Neural cell (in vitro differentiated cells): Measurements from ENCODE around the gene SLC5A5. TPM values are rescaled to one million over a fixed set of nuclear protein-coding genes. Genes with fewer than 3 reads are reported as not detected.

Source experiments
- H2AFZ ChIP-seq: fragments of 200-600, 300-800 bp; sonication (generic), shearing (Covaris generic); 2 replicates; pipeline ENCODE4 v1.6.0; 2014; ENCODE audit warnings: low read depth, mild to moderate bottlenecking, antibody characterized with exemption, low read length, moderate library complexity
- H3F3A ChIP-seq: fragments of 200-600 bp; shearing (Covaris generic); 2 replicates; pipeline ENCODE4 v1.6.1; 2016; ENCODE audit warnings: mild to moderate bottlenecking, moderate library complexity, mixed read lengths, antibody characterized with exemption, low read length; ENCODE audit not compliant: insufficient read depth, poor library complexity, severe bottlenecking
- H3K27ac ChIP-seq: fragments of 200-600, 300-800 bp; sonication (generic), shearing (Covaris generic); 2 replicates; pipeline ENCODE4 v1.5.1; 2014; ENCODE audit warnings: mild to moderate bottlenecking, low read length, moderate library complexity
- H3K27me3 ChIP-seq: fragments of 300-800, 200-600 bp; sonication (generic), shearing (Covaris generic); 2 replicates; pipeline ENCODE4 v1.6.0; 2014; ENCODE audit warnings: mild to moderate bottlenecking, low read depth, low read length, moderate library complexity; ENCODE audit not compliant: insufficient read depth
- H3K36me3 ChIP-seq: fragments of 300-800, 200-600 bp; sonication (generic), shearing (Covaris generic); 2 replicates; pipeline ENCODE4 v1.5.1; 2014; ENCODE audit warnings: mild to moderate bottlenecking, antibody characterized with exemption, low read length, moderate library complexity; ENCODE audit not compliant: insufficient read depth
- H3K4me2 ChIP-seq: fragments of 300-800, 200-600 bp; sonication (generic), shearing (Covaris generic); 2 replicates; pipeline ENCODE4 v1.6.0; 2014; ENCODE audit warnings: mild to moderate bottlenecking, low read length
- H3K4me3 ChIP-seq: fragments of 300-800, 200-600 bp; sonication (generic), shearing (Covaris generic); 2 replicates; pipeline ENCODE4 v1.5.1; 2014; ENCODE audit warnings: mild to moderate bottlenecking, low read length, moderate library complexity
- H3K79me2 ChIP-seq: fragments of 200-600 bp; shearing (Covaris generic); replicated peaks from 2 replicates; pipeline ENCODE4 v1.6.0; 2014; ENCODE audit warnings: mild to moderate bottlenecking, low read length, moderate library complexity; ENCODE audit not compliant: insufficient read depth
- H3K9ac ChIP-seq: fragments of 300-800, 200-600 bp; sonication (generic), shearing (Covaris generic); 2 replicates; pipeline ENCODE4 v1.6.1; 2016; ENCODE audit warnings: mild to moderate bottlenecking, low read length, mixed read lengths
- H3K9me2 ChIP-seq: fragments of 200-600 bp; shearing (Covaris generic); 2 replicates; pipeline ENCODE4 v1.6.1; 2016; ENCODE audit warnings: mild to moderate bottlenecking, low read length, mixed read lengths; ENCODE audit not compliant: insufficient read depth
- H3K9me3 ChIP-seq: fragments of 200-600, 300-800 bp; sonication (generic), shearing (Covaris generic); 2 replicates; pipeline ENCODE4 v1.6.1; 2016; ENCODE audit warnings: mild to moderate bottlenecking, mixed run types, low read length, moderate library complexity, mixed read lengths
- H4K20me1 ChIP-seq: fragments of 200-600 bp; shearing (Covaris generic); 2 replicates; pipeline ENCODE4 v1.6.1; 2016; ENCODE audit warnings: mild to moderate bottlenecking, mixed run types; ENCODE audit not compliant: insufficient read depth
- CTCF ChIP-seq: fragments of 450-650 bp; IDR thresholded peaks from 2 replicates; pipeline ENCODE4 v1.5.1; 2014; ENCODE audit warnings: antibody characterized with exemption, mild to moderate bottlenecking, moderate library complexity; ENCODE audit not compliant: poor library complexity, severe bottlenecking
- EP300 ChIP-seq: fragments of 450-650 bp; conservative IDR thresholded peaks from 2 replicates; pipeline ENCODE4 v1.6.1; 2014; ENCODE audit warnings: antibody characterized with exemption, mild to moderate bottlenecking, moderate library complexity; ENCODE audit not compliant: poor library complexity, severe bottlenecking
- EZH2 ChIP-seq: fragments of 200-600, 300-800 bp; shearing (Covaris generic), sonication (generic); IDR thresholded peaks from 2 replicates; pipeline ENCODE4 v1.6.1; 2014; ENCODE audit warnings: antibody characterized with exemption, low read length, borderline replicate concordance, mild to moderate bottlenecking; ENCODE audit not compliant: insufficient read depth, poor library complexity, severe bottlenecking
- MXI1 ChIP-seq: fragments of 450-650 bp; conservative IDR thresholded peaks from 2 replicates; pipeline ENCODE4 v1.6.1; 2014; ENCODE audit warnings: antibody characterized with exemption, mild to moderate bottlenecking; ENCODE audit not compliant: poor library complexity, severe bottlenecking
- POLR2AphosphoS5 ChIP-seq: IDR thresholded peaks from 2 replicates; pipeline ENCODE4 v1.6.1; 2012
- RAD21 ChIP-seq: fragments of 450-650 bp; conservative IDR thresholded peaks from 2 replicates; pipeline ENCODE4 v1.6.1; 2014; ENCODE audit warnings: antibody characterized with exemption, mild to moderate bottlenecking, moderate library complexity
- REST ChIP-seq: IDR thresholded peaks from 2 replicates; pipeline ENCODE4 v1.6.1; 2012; ENCODE audit warnings: borderline replicate concordance
- SMC3 ChIP-seq: fragments of 450-650 bp; conservative IDR thresholded peaks from 2 replicates; pipeline ENCODE4 v1.6.1; 2014; ENCODE audit warnings: antibody characterized with exemption, mild to moderate bottlenecking, moderate library complexity; ENCODE audit not compliant: poor library complexity
- TAF1 ChIP-seq: IDR thresholded peaks from 2 replicates; pipeline ENCODE4 v1.6.1; 2012; ENCODE audit warnings: low read depth
- polyA plus RNA-seq: library from polyadenylated mRNA; depleted of rRNA; stranded (reverse); fragments of >200 nt; gene quantifications from 2 replicates; pipeline ENCODE4 v1.2.3, GENCODE V29; 2014

The SLC5A5 gene
- polyA plus RNA-seq, 1 donor from 2014 or later: not detected

- no peaks in the 10 kb centered on the region for H3K36me3 ChIP-seq
- H3K27me3 ChIP-seq: no peaks in the 10 kb centered on the region
- H3K4me2 ChIP-seq: no peak overlapping the region
- peaks cover 6% of the 10 kb centered on the region for H3K79me2 ChIP-seq
- H2AFZ ChIP-seq: no peak overlapping the region
- no peak overlapping the region for H3K4me3 ChIP-seq
- H3F3A ChIP-seq: no peaks in the 10 kb centered on the region
- H3K9ac ChIP-seq: no peak overlapping the region
- TF ChIP-seq MXI1 (no peak), SMC3 (peak; percentile 96), REST (no peak), RAD21 (peak; percentile 97), CTCF (peak; percentile 97)
- H3K27ac ChIP-seq: no peak overlapping the region
- no peaks in the 10 kb centered on the region for H3K9me3 ChIP-seq
- no peaks in the 10 kb centered on the region for H4K20me1 ChIP-seq
- H3K9me2 ChIP-seq: no peaks in the 10 kb centered on the region
Measured at GRCh38 chr19:17938092-17938845, 66.5 kb downstream of the SLC5A5 start.

GRCh38 chr19:17942181-17942580 is 70.4 kb downstream of the SLC5A5 start:
- Histone ChIP-seq H3K36me3 (no peaks in the 10 kb centered on the region), H2AFZ (no peak overlapping the region), H3F3A (no peaks in the 10 kb centered on the region), H3K4me2 (no peak overlapping the region), H3K79me2 (no peaks in the 10 kb centered on the region), H3K4me3 (no peak overlapping the region), H3K9me3 (no peaks in the 10 kb centered on the region), H3K9ac (no peak overlapping the region), H4K20me1 (no peaks in the 10 kb centered on the region), H3K27ac (no peak overlapping the region), H3K9me2 (no peaks in the 10 kb centered on the region), H3K27me3 (no peaks in the 10 kb centered on the region)
- TF ChIP-seq SMC3: no peak
- TF ChIP-seq REST: no peak
- no peak for TF ChIP-seq TAF1
- TF ChIP-seq EZH2: no peak
- TF ChIP-seq EP300: no peak
- no peak for TF ChIP-seq POLR2AphosphoS5
- no peak for TF ChIP-seq MXI1
- TF ChIP-seq RAD21: no peak
- TF ChIP-seq CTCF: no peak
